GM19324 (cell line): Measurements from ENCODE around the gene ZNF470.

ENCODE experiments used
- ATAC-seq: cut with Tn5 transposase; IDR thresholded peaks from one replicate; pipeline ENCODE4 v1.9.1; 2021; ENCODE audit warnings: mild to moderate bottlenecking, moderate library complexity; ENCODE audit not compliant: unreplicated experiment, low FRiP score

The ZNF470 gene

DNA sequence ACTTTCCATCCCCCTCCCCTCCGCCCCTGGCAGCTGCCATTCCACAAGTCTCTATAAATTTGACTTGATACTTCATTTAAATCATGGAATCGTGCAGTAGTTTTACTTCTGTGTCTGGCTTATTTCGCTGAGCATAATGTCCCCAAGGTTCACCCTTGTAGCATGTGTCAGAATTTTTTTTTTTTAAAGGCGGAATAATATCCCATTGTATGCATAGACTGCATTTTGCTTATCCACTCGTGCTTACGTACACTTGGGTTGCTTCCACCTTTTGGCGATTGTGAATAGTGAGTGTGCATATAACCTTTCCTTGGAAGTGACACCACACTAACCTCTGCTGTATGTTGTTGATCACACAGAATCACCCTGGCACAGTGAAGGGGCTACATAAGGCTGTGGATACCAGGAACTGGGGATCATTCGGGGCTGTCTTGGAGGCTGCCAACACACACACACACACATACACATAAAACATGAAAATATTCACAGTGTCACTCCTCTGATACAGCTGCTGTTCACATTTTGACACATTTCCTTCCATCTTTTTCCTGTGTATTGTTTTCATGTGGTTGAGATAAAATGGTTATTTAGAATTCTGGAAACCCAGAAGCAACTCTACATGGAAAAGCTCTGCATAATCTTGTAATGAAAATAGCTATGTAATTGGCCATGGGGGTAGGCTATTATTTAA is 41.2 kb downstream of the ZNF470 start:
- ATAC-seq = no peak

DNA sequence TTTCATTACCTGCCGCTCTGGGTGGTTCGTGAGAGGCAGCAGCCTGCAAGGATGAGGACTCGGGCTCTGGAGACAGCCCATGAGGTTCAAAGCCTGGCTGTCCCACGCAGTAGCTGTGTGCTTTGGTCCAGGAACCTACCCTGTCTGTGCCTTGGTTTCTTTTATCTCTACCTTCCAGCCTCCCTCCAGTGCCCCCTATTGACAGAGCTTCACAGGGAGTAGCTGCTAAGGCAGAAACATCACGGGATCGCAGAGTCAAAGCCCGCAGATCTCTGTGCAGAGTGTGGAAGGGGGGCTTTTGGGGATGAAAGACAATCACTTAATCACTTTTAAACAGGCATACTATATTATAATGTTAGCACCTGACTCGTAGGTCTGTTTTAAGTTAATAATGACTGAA is 44.0 kb downstream of the ZNF470 start:
- ATAC-seq = no peak

DNA sequence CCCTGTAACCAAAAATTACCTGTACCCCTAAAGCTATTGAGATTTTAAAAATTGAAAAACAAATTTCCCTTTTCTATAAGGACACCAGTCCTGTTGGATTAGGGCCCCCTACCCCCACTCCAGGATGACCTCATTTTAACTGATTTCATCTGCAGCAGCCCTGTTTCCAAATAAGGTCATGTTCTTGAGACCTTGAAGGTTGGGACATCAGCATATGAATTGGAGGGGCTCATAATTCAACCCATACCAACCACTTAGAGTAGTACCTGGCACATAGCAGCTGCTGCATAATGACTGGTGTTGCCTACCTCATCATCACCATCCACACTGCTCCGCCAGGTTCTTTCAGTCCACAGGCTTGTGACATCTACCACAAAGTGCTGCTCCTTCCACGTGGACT is 45.5 kb downstream of the ZNF470 start:
- no peak for ATAC-seq

DNA sequence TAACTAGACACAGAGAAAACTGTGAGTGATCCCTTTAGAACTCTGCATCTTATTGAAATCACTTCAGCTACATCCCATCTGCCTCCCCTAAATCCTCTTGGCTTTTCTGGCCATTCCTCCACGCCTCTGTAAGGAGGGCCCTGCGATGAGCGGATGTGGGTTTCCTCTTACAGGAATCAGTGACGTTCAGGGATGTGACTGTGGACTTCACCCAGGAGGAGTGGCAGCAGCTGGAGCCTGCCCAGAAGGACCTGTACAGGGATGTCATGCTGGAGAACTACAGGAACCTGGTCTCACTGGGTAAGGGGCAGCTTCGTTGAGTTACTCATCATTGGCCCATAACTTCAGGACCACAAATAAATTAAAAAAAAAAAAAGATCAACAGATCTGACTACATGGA is 46.4 kb downstream of the ZNF470 start:
- no peak for ATAC-seq

DNA sequence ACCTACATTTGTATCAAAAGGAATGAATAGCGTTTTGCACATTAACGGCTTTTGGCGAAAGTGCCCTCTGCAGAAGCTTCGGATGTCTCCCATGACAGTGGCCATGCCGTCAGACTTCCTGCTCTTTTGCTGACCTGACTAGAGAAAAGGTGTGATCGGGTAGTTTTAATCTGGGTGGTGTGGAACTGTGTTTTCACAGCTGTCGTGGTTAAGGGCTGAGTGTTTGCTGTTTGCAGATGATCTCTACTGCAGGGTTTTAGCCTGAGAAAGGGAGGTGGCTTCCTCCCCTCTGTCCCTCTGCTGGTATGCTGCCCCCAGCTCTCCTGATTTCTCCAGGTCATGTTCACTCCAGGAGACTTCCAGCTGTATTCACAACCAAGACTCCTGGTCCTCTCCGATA is 50.3 kb downstream of the ZNF470 start:
- ATAC-seq = no peak

DNA sequence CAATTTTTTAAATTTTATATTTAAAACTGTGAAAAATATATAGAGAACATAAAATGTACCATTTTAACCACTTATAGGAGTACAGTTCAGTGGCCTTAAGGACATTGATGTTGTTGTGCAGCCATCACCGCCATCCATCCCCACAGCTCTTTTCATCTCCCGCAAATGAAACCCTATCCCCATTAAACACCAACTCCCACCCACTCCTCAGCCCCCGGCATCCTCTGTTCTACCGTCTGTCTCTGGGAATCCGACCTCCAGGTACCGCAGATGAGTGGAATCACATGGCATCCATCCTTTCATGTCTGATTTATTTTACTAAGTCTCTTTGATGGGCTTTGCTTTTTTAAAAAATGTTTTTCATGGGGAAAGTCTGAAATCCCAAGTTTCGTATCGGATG is 51.9 kb downstream of the ZNF470 start:
- no peak for ATAC-seq

DNA sequence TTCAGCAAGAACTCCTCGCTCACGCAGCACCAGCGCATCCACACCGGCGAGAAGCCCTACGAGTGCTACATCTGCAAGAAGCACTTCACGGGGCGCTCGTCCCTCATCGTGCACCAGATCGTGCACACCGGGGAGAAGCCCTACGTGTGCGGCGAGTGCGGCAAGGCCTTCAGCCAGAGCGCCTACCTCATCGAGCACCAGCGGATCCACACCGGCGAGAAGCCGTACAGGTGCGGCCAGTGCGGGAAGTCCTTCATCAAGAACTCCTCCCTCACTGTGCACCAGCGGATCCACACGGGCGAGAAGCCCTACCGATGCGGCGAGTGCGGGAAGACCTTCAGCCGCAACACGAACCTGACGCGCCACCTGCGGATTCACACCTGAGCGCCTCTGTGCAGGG is 55.1 kb downstream of the ZNF470 start:
- ATAC-seq = no peak

DNA sequence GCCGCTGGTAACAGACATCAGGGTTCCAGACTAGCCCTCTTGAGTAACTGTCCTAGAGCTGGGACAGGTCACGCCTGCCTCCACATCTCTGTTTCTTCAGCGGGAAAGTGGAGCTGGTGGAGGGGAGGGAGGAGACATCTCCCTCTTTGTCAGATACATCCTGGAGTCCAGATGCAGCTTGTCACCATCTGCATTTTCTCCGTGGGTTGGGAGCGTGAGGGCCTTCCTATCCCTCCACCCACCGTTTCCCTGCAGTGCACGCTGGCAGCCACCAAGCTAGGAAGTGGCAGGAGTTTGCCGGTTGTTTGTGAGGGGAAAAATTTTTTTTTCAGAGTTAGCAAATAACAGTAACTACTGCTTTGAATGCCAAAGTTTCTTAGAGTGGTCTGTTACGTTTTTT is 55.7 kb downstream of the ZNF470 start:
- no peak for ATAC-seq

DNA sequence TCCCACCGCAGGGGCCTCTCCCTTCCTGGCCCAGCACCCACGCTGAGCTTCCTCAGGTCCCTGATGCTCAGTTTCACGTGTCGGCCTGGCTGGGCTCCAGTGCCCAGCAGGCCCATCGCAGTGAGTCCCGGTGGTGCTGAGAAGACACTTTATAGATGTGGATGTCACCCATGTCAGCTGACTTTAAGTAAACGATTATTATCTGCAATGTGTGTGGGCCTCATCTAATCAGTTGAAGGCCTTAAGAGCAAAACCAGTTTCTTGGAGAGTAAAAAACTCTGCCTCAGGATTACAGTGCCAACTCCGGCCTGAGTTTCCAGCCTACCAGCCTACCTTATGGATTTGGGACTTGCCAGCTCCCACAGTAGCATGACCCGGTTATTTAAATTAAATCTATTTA is 58.4 kb downstream of the ZNF470 start:
- ATAC-seq = no peak

DNA sequence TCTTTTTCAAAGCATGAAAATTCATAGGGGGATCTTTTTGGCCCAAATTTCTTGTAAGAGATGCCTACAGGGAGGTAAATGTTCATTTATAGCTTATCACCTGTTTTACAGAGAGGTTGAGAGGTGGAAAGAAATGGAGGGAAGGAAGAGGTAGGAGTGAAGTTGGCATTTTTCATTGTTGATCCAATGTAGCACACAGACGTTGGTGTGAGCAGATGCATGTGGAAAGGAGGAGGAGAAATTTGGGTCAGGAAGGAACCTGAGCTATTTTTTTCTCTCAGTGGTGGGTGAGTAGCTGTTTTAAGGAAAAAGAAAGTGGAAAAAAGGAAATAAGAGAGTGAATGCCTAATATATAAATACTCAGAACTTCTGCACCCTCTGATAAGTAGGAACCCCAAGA is 65.8 kb downstream of the ZNF470 start:
- ATAC-seq = no peak

DNA sequence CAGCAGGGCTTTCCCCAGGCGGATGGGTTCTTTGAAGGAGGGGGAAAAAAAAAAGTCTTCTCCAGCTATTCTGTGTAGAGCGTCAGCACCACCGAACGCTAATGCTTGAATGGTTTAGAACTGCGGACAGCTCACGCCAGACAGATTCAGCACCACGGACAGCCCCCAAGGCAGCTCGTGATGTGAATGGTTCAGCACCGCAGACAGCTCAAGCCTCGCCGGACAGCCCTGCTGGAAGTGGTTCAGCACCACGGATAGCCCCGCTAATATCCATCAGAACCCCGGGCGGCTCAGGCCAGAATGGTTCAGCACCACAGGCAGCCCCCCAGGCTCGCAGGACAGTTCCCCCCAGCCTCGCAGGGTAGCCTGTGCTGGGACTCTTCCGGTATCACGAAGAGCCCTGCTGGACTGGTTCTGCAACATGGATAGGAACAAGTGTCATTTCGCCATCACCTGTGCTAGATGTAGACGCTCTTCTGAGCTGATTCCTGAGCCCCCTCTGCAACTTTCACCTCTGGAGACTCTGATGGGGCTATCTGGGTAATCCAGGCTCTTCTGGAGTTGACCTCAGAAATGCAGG is 70.8 kb downstream of the ZNF470 start:
- ATAC-seq = no peak
